ENCODE data around the gene EGLN3. TPM values are rescaled to one million over a fixed set of nuclear protein-coding genes. Genes with fewer than 3 reads are reported as not detected.

EGLN3 gene
- total RNA-seq, 1 donor: 2.3 TPM

DNA sequence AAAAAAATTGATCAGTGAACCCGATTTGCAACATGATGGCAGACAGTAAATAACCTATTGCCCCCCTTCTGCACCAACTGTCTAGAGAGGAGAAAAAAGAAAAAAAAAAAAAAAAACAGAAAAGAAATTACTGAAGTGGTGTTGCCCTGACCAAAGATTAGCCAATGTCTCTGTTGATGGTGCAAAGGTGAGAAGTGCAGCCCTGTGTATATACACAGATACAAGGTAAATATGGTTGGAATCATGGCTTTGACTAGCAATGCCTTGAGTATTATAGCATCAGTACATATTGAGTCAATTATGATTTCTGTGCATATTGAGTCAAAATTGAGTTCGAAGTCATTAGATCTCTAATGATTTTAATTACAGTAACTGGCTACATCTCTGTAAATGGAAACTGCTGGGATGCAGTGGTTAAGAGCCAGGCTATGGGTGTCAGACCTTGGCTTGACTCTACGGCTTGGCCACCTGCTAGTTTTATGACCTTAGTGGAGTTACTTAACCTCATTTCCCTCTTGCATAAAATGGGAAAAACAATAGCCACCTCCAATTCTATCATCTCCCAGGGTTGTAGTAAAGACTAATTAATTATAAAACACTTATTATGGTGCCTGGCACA lies 51.0 kb downstream of the EGLN3 start:
- Histone ChIP-seq H3K9me3 (ENCODE audit: low read depth, low read length) (no peaks in the 10 kb centered on the region), H3K4me3 (ENCODE audit: low read length) (no peak overlapping the region), H3K4me1 (ENCODE audit: insufficient read depth, low read length) (no peaks in the 10 kb centered on the region), H3K27me3 (ENCODE audit: insufficient read depth, low read length) (no peaks in the 10 kb centered on the region)

DNA sequence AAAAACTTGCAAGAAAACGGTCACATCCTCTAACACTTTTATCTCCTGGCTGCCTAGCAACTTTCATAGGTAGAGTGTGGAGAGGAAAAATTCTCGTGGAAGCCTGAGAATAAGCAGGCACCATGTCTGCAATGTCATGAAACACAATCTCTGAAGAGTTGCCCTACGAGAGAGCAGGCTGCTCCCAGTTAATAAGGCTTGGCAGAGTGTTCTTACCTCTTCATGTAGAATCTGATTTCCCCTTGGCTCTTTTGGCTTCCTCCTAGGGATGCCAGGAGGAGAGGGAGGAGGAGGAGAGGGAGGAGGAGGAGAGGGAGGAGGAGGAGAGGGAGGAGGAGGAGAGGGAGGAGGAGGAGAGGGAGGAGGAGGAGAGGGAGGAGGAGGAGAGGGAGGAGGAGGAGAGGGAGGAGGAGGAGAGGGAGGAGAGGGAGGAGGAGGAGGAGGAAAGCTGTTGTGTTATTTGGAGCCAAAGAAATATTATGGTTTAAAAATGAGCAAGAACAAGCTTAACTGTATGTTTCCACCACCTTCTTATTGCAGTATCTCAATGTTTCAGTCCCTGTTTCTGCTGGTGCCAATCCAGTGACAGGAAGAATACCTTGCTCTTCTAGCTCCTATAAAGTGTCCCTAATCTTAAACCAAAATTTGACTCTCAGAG lies 52.9 kb downstream of the EGLN3 start:
- Histone ChIP-seq H3K4me3 (ENCODE audit: low read length) (no peak overlapping the region), H3K27me3 (ENCODE audit: insufficient read depth, low read length) (no peaks in the 10 kb centered on the region), H3K9me3 (ENCODE audit: low read depth, low read length) (no peaks in the 10 kb centered on the region), H3K4me1 (ENCODE audit: insufficient read depth, low read length) (no peaks in the 10 kb centered on the region)

DNA sequence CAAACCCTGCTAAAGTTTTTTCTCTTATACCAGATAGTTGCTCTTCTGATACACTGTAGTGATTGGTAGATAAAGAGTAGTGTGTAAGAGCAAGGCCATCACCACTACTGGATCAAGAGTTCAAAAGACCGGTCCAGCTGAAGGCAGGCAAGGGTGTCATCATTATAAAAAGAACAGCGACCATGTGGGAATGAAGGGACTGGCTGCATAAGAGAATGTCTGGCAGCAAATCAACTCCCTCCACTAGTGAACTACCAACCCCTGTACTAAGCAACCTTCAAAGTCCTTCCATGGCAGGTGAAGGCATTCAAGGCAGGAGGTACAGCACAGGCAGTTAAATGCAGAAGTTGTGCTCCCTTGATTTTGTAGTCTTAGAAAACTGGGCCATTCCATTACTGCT lies 53.5 kb downstream of the EGLN3 start:
- no peaks in the 10 kb centered on the region for H3K9me3 ChIP-seq (ENCODE audit: low read depth, low read length)
- no peak overlapping the region for H3K4me3 ChIP-seq (ENCODE audit: low read length)
- H3K27me3 ChIP-seq (ENCODE audit: insufficient read depth, low read length): no peaks in the 10 kb centered on the region
- H3K4me1 ChIP-seq (ENCODE audit: insufficient read depth, low read length): no peaks in the 10 kb centered on the region

DNA sequence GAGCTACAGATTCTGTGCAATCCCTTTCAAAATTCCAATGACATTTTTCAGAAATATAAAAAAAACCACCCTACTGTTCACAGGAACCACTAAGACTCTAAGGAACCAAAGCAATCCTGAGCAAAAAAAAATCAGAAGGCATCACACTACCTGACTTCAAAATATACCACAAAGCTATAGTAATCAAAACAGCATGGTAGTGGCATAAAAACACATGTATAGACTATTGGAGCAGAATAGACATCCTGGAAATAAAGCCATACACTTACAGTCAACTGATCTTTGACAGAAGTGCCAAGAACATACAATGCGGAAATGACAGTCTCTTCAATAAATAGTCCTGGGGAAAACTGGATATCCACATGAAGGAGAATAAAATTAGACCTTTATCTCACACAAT lies 56.5 kb downstream of the EGLN3 start:
- no peaks in the 10 kb centered on the region for H3K27me3 ChIP-seq (ENCODE audit: insufficient read depth, low read length)
- H3K4me3 ChIP-seq (ENCODE audit: low read length): no peak overlapping the region
- H3K4me1 ChIP-seq (ENCODE audit: insufficient read depth, low read length): no peaks in the 10 kb centered on the region
- H3K9me3 ChIP-seq (ENCODE audit: low read depth, low read length): no peaks in the 10 kb centered on the region

DNA sequence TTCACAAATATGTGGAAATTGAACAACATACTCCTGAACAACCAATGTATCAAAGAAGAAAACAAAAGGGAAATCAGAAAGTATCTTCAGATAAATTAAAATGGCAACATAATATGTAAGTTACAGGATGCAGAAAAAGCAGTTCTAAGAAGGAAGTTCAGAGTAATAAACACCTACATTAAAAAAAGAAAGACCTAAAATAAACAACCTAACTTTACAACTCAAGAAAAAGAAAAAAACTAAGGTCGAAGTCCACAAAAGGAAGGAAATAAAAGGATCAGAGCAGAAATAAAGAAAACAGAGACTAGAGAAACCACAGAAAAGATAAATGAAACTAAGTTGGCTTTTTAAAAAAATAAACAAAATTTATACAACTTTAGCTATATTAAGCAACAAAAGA lies 59.2 kb downstream of the EGLN3 start:
- no peaks in the 10 kb centered on the region for H3K9me3 ChIP-seq (ENCODE audit: low read depth, low read length)
- no peaks in the 10 kb centered on the region for H3K27me3 ChIP-seq (ENCODE audit: insufficient read depth, low read length)

DNA sequence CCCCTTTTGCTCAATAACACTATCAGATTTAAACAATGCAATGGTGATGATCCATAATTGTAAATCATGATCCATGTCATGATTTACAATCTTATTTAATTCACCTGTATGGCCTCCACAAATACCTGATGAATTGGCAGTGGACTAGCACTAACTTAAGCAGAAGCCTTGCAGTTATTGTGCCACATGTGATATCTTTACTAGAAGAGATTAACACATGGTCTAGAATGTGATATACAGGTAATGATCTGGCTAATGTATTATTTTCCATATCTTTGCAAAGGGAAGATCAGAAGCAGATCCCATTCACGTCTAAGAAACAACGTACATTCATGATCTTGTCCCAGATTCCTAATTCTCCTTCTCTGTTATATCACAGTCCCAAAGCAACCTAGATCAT lies 66.0 kb downstream of the EGLN3 start:
- no peak overlapping the region for H3K4me3 ChIP-seq (ENCODE audit: low read length)
- H3K27me3 ChIP-seq (ENCODE audit: insufficient read depth, low read length): no peaks in the 10 kb centered on the region
- no peaks in the 10 kb centered on the region for H3K4me1 ChIP-seq (ENCODE audit: insufficient read depth, low read length)
- no peaks in the 10 kb centered on the region for H3K9me3 ChIP-seq (ENCODE audit: low read depth, low read length)

More for the DNA sequence above, 59.2 kb downstream of the EGLN3 start:
- Histone ChIP-seq H3K4me1 (ENCODE audit: insufficient read depth, low read length) (no peaks in the 10 kb centered on the region), H3K4me3 (ENCODE audit: low read length) (no peak overlapping the region)

DNA sequence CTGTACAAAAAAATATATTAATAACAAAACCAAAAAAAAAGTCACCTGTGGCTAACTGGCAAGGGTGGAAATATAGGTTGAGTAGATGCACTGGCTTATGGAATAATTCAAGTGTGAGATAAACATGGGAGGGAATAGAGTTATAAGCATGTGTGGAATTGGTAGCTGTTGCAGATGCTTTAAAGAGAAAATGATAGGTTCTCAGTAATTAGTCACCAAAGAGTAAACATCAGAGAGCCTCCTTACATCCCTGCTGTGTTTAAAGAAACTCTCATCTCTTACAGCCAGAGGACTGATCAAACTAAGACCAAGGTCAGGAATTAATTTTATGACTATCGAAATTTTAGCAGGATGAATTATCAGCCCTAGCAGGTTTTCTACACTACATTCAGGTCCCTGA lies 70.5 kb downstream of the EGLN3 start:
- Histone ChIP-seq H3K27me3 (ENCODE audit: insufficient read depth, low read length) (no peaks in the 10 kb centered on the region), H3K9me3 (ENCODE audit: low read depth, low read length) (peaks cover 23% of the 10 kb centered on the region), H3K4me1 (ENCODE audit: insufficient read depth, low read length) (no peaks in the 10 kb centered on the region), H3K4me3 (ENCODE audit: low read length) (no peak overlapping the region)

DNA sequence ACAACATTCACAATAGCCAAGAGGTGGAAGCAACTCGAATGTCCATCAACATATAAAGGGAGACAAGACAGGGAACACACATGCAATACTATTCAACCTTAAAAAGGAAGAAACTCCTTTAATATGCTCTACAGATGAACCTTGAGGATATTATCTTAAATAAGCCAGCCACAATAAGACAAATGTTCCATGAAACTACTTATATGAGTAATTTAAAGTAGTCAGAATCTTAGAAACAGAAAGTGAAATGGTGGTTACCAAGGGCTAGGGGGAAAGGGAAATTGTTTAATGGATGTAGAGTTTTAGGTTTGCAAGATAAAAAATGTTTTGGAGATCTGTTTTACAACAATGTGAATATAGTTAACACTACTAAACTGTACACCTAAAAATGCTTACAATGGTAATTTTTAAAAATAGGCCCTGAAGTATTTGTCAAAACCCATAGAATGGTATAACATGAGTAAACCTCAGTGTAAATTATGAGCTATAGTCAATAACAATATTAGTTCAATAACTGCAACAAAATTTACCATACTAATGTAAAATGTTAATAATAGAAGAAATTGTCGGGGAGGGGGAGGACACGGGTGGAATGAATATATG lies 71.1 kb downstream of the EGLN3 start:
- Histone ChIP-seq H3K27me3 (ENCODE audit: insufficient read depth, low read length) (no peaks in the 10 kb centered on the region), H3K9me3 (ENCODE audit: low read depth, low read length) (peaks cover 23% of the 10 kb centered on the region), H3K4me3 (ENCODE audit: low read length) (no peak overlapping the region), H3K4me1 (ENCODE audit: insufficient read depth, low read length) (no peaks in the 10 kb centered on the region)

DNA sequence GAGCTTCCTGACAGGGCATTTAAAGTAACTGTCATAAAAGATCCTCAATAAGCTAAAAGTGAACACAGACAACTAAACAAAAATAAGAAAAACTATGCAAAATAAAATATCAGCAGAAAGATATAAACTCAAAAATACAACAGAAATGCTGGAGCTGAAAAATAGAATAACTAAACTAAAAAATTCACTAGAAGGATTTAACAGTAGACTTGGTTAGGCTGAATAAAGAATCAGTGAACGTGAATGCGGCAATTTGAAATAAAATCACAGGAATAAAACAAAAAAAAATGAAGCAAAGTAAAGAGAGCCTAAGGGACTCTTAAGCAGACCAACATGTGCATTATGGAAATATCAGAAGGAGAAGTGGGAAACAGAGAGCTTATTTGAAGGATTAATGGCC lies 74.6 kb downstream of the EGLN3 start:
- peaks cover 23% of the 10 kb centered on the region for H3K9me3 ChIP-seq (ENCODE audit: low read depth, low read length)
- no peak overlapping the region for H3K4me3 ChIP-seq (ENCODE audit: low read length)
- no peaks in the 10 kb centered on the region for H3K4me1 ChIP-seq (ENCODE audit: insufficient read depth, low read length)
- H3K27me3 ChIP-seq (ENCODE audit: insufficient read depth, low read length): no peaks in the 10 kb centered on the region

Data from mononuclear cell (primary cell).